Mesenchymal stem cell (in vitro differentiated cells and primary cell): Measurements from ENCODE around the gene PLEKHS1. TPM values are rescaled to one million over a fixed set of nuclear protein-coding genes. Genes with fewer than 3 reads are reported as not detected.

Experiments
- small RNA-seq: library from polyadenylated mRNA; stranded (forward); fragments of <200 nt; extraction: miRNeasy Mini kit (QIAGEN cat#:217004); gene quantifications from one replicate; pipeline ENCODE3, GENCODE V24; 2013; ENCODE audit warnings: low read depth

The PLEKHS1 gene

Small RNA genes lying within 50 kb of the gene (small RNA-seq; reads per million reads assigned to genes)
- not detected for gene RF00560
